Smooth muscle cell (in vitro differentiated cells): Measurements from ENCODE around the gene ZNF177. TPM values are rescaled to one million over a fixed set of nuclear protein-coding genes. Genes with fewer than 3 reads are reported as not detected.

Experiments
- DNase-seq: peaks from one replicate; lab custom pipeline; 2025; ENCODE audit not compliant: unreplicated experiment; lab: John Stamatoyannopoulos, UW
- H2AFZ ChIP-seq: fragments of 200-600 bp; sonication (generic); 2 replicates; pipeline ENCODE4 v1.6.0; 2016; ENCODE audit warnings: antibody characterized with exemption, low read depth, mild to moderate bottlenecking
- H3F3A ChIP-seq: fragments of 200-600 bp; sonication (generic); 2 replicates; pipeline ENCODE4 v1.6.0; 2017; ENCODE audit warnings: antibody characterized with exemption, low read depth
- H3K27ac ChIP-seq: fragments of 200-600 bp; sonication (generic); 2 replicates; pipeline ENCODE4 v1.5.1; 2016; ENCODE audit warnings: low read depth, mild to moderate bottlenecking
- H3K27me3 ChIP-seq: fragments of 200-600 bp; sonication (generic); 2 replicates; pipeline ENCODE4 v1.6.1; 2016; ENCODE audit warnings: low read depth, mild to moderate bottlenecking
- H3K36me3 ChIP-seq: fragments of 200-600 bp; sonication (generic); 2 replicates; pipeline ENCODE4 v1.5.1; 2016; ENCODE audit warnings: low read depth
- H3K4me1 ChIP-seq: fragments of 200-600 bp; sonication (generic); 2 replicates; pipeline ENCODE4 v1.5.1; 2016; ENCODE audit warnings: low read depth
- H3K4me2 ChIP-seq: fragments of 200-600 bp; sonication (generic); 2 replicates; pipeline ENCODE4 v1.6.0; 2016; ENCODE audit warnings: mild to moderate bottlenecking
- H3K4me3 ChIP-seq: fragments of 200-600 bp; sonication (generic); 2 replicates; pipeline ENCODE4 v1.5.1; 2016; ENCODE audit warnings: mild to moderate bottlenecking
- H3K79me2 ChIP-seq: fragments of 200-600 bp; sonication (generic); 2 replicates; pipeline ENCODE4 v1.6.0; 2016; ENCODE audit warnings: low read depth, mild to moderate bottlenecking
- H3K9ac ChIP-seq: fragments of 200-600 bp; sonication (generic); 2 replicates; pipeline ENCODE4 v1.6.0; 2016; ENCODE audit warnings: low read depth
- H3K9me3 ChIP-seq: fragments of 200-600 bp; sonication (generic); replicated peaks from 2 replicates; pipeline ENCODE4 v1.5.1; 2016; ENCODE audit warnings: low read depth
- H4K20me1 ChIP-seq: fragments of 200-600 bp; sonication (generic); 2 replicates; pipeline ENCODE4 v1.6.0; 2016; ENCODE audit warnings: low read depth
- CTCF ChIP-seq: fragments of 200-600 bp; sonication (generic); IDR thresholded peaks from 2 replicates; pipeline ENCODE4 v1.5.1; 2017; ENCODE audit warnings: borderline replicate concordance, mild to moderate bottlenecking, antibody characterized with exemption; ENCODE audit not compliant: insufficient read depth, poor library complexity, severe bottlenecking
- WGBS: methylation state at CpG from one replicate; pipeline ENCODE4 v1.1.7; 2016; ENCODE audit warnings: low lambda C conversion rate; 5-methylcytosine and 5-hydroxymethylcytosine counted together
- polyA plus RNA-seq: library from polyadenylated mRNA; unstranded; fragments of >200 nt; fragmentation: Nextera tagmentation; extraction: Ambion mirVana; gene quantifications from 2 replicates; pipeline ENCODE4 v1.2.1, GENCODE V29; 2016
- total RNA-seq: library from RNA; depleted of rRNA; stranded (reverse); fragments of >200 nt; gene quantifications from 2 replicates; pipeline ENCODE4 v1.2.3, GENCODE V29; 2014

Gene ZNF177
- total and polyA plus RNA-seq, 2 experiments from 2014 or later, result 2.4 to 4.8 TPM

GRCh38 chr19:9413240-9413954 is 50.6 kb downstream of the ZNF177 start:
- no peaks in the 10 kb centered on the region for H3F3A ChIP-seq
- no peak for TF ChIP-seq CTCF
- no peaks in the 10 kb centered on the region for H3K4me1 ChIP-seq
- H3K9ac ChIP-seq, result no peak overlapping the region
- no peaks in the 10 kb centered on the region for H3K79me2 ChIP-seq
- peaks cover 61% of the 10 kb centered on the region for H3K36me3 ChIP-seq
- H3K4me3 ChIP-seq, result no peak overlapping the region
- no peak overlapping the region for H2AFZ ChIP-seq
- no peak overlapping the region for H3K27ac ChIP-seq
- 97% methylated on average over 14 of the region's 14 CpGs for WGBS
- H3K4me2 ChIP-seq, result no peak overlapping the region
- DNase-seq, result no peak
- H3K27me3 ChIP-seq, result no peaks in the 10 kb centered on the region
- H3K9me3 ChIP-seq, result peaks cover 86% of the 10 kb centered on the region
- H4K20me1 ChIP-seq, result no peaks in the 10 kb centered on the region

GRCh38 chr19:9427941-9428340 is 65.1 kb downstream of the ZNF177 start:
- H3K4me3 ChIP-seq, result no peak overlapping the region

GRCh38 chr19:9430444-9430843 is 67.6 kb downstream of the ZNF177 start:
- no peak for DNase-seq
- Histone ChIP-seq H2AFZ (no peak overlapping the region), H3K4me2 (no peak overlapping the region), H4K20me1 (no peaks in the 10 kb centered on the region), H3F3A (no peaks in the 10 kb centered on the region), H3K27me3 (no peaks in the 10 kb centered on the region), H3K9ac (no peak overlapping the region), H3K9me3 (no peaks in the 10 kb centered on the region), H3K27ac (no peak overlapping the region), H3K4me3 (no peak overlapping the region), H3K4me1 (no peaks in the 10 kb centered on the region), H3K79me2 (peaks cover 12% of the 10 kb centered on the region), H3K36me3 (peaks cover 9% of the 10 kb centered on the region)
- no peak for TF ChIP-seq CTCF
- WGBS, result 95% methylated on average over 1 of the region's 1 CpG

More at GRCh38 chr19:9427941-9428340, 65.1 kb downstream of the ZNF177 start:
- Histone ChIP-seq H3K27me3 (no peaks in the 10 kb centered on the region), H4K20me1 (no peaks in the 10 kb centered on the region), H3K4me2 (no peak overlapping the region), H3K36me3 (peaks cover 10% of the 10 kb centered on the region), H3K27ac (no peak overlapping the region), H3F3A (no peaks in the 10 kb centered on the region), H3K79me2 (no peaks in the 10 kb centered on the region), H3K9ac (no peak overlapping the region), H3K4me1 (no peaks in the 10 kb centered on the region), H3K9me3 (no peaks in the 10 kb centered on the region), H2AFZ (no peak overlapping the region)
- no peak for DNase-seq
- no peak for TF ChIP-seq CTCF
- WGBS, result 84% methylated on average over 6 of the region's 6 CpGs

- no peak for DNase-seq
- H3K36me3 ChIP-seq, result peaks cover 9% of the 10 kb centered on the region
- 91% methylated on average over 7 of the region's 7 CpGs for WGBS
- no peak overlapping the region for H2AFZ ChIP-seq
- peaks cover 7% of the 10 kb centered on the region for H3K4me1 ChIP-seq
- H3K27me3 ChIP-seq, result no peaks in the 10 kb centered on the region
- H3F3A ChIP-seq, result no peaks in the 10 kb centered on the region
- H4K20me1 ChIP-seq, result no peaks in the 10 kb centered on the region
- peaks cover 20% of the 10 kb centered on the region for H3K79me2 ChIP-seq
- peak; percentile 43 for TF ChIP-seq CTCF
- H3K4me3 ChIP-seq, result no peak overlapping the region
- no peaks in the 10 kb centered on the region for H3K9me3 ChIP-seq
- H3K9ac ChIP-seq, result no peak overlapping the region
- H3K4me2 ChIP-seq, result no peak overlapping the region
- no peak overlapping the region for H3K27ac ChIP-seq
Observed at GRCh38 chr19:9431475-9431874, 68.7 kb downstream of the ZNF177 start.
